ENCODE results near the gene UGT2A2.

The UGT2A2 gene

GRCh38 chr4:69568787-69569186, 70.7 kb downstream of the UGT2A2 start:
- DNase-seq: no peak

- DNase-seq: no peak
Measured at GRCh38 chr4:69563424-69563823, 76.0 kb downstream of the UGT2A2 start.

GRCh38 chr4:69549651-69550050, 89.8 kb downstream of the UGT2A2 start:
- no peak for DNase-seq

- no peak for DNase-seq
Measured at GRCh38 chr4:69546134-69546765, 93.2 kb downstream of the UGT2A2 start.
